Loucy (cell line): ENCODE results near the gene BCL2L1.

Source experiments
- H2AFZ ChIP-seq: fragments of 200-600 bp; sonication (generic); 2 replicates; pipeline ENCODE4 v1.6.0; 2016; ENCODE audit warnings: antibody characterized with exemption, mild to moderate bottlenecking, low read length, moderate library complexity
- H3F3A ChIP-seq: fragments of 200-600 bp; 2 replicates; pipeline ENCODE4 v1.6.0; 2016; ENCODE audit warnings: antibody characterized with exemption, low read depth, mild to moderate bottlenecking
- H3K27me3 ChIP-seq: fragments of 200-600 bp; sonication (generic); 2 replicates; pipeline ENCODE4 v1.6.1; 2014; ENCODE audit warnings: low read length, mild to moderate bottlenecking; ENCODE audit not compliant: insufficient read depth, poor library complexity, severe bottlenecking
- H3K36me3 ChIP-seq: fragments of 200-600 bp; sonication (generic); 2 replicates; pipeline ENCODE4 v1.6.1; 2016; ENCODE audit warnings: low read length; ENCODE audit not compliant: insufficient read depth
- H3K4me1 ChIP-seq: fragments of 200-600 bp; sonication (generic); 2 replicates; pipeline ENCODE4 v1.5.1; 2014; ENCODE audit warnings: low read length, mild to moderate bottlenecking; ENCODE audit not compliant: insufficient read depth, poor library complexity, severe bottlenecking
- H3K4me2 ChIP-seq: fragments of 200-600 bp; sonication (generic); 2 replicates; pipeline ENCODE4 v1.6.0; 2014; ENCODE audit warnings: antibody characterized with exemption, low read length, low read depth, mild to moderate bottlenecking; ENCODE audit not compliant: poor library complexity, severe bottlenecking
- H3K4me3 ChIP-seq: fragments of 200-600 bp; sonication (generic); 2 replicates; pipeline ENCODE4 v1.5.1; 2014; ENCODE audit warnings: low read length, mild to moderate bottlenecking, mixed read lengths; ENCODE audit not compliant: poor library complexity, severe bottlenecking
- H3K79me2 ChIP-seq: fragments of 200-600 bp; sonication (generic); 2 replicates; pipeline ENCODE4 v1.6.1; 2014; ENCODE audit warnings: low read length; ENCODE audit not compliant: insufficient read depth
- H3K9ac ChIP-seq: fragments of 200-600 bp; sonication (generic); 2 replicates; pipeline ENCODE4 v1.6.0; 2014; ENCODE audit warnings: mild to moderate bottlenecking, low read depth, low read length, moderate library complexity; ENCODE audit not compliant: poor library complexity, severe bottlenecking
- H3K9me2 ChIP-seq: fragments of 200-600 bp; sonication (generic); replicated peaks from 2 replicates; pipeline ENCODE4 v1.6.1; 2016; ENCODE audit warnings: low read depth, low read length, mixed read lengths
- H3K9me3 ChIP-seq: fragments of 200-600 bp; sonication (generic); 2 replicates; pipeline ENCODE4 v1.6.1; 2014; ENCODE audit warnings: mild to moderate bottlenecking, antibody characterized with exemption, low read length, low read depth; ENCODE audit not compliant: insufficient read depth
- H4K20me1 ChIP-seq: fragments of 200-600 bp; sonication (generic); 2 replicates; pipeline ENCODE4 v1.6.0; 2014; ENCODE audit warnings: antibody characterized with exemption, low read length, mild to moderate bottlenecking; ENCODE audit not compliant: insufficient read depth, poor library complexity, severe bottlenecking
- EZH2phosphoT487 ChIP-seq: fragments of 200-600 bp; IDR thresholded peaks from 2 replicates; pipeline ENCODE4 v1.6.1; 2018; ENCODE audit warnings: antibody characterized with exemption, mild to moderate bottlenecking, moderate library complexity, borderline replicate concordance
- TF ChIP-seq, protein P1 (sequence below): fragments of 200-600 bp; sonication (generic); conservative IDR thresholded peaks from 2 replicates; pipeline ENCODE4 v1.5.1; 2014; ENCODE audit warnings: mild to moderate bottlenecking, antibody characterized with exemption, low read length

BCL2L1 gene

DNA sequence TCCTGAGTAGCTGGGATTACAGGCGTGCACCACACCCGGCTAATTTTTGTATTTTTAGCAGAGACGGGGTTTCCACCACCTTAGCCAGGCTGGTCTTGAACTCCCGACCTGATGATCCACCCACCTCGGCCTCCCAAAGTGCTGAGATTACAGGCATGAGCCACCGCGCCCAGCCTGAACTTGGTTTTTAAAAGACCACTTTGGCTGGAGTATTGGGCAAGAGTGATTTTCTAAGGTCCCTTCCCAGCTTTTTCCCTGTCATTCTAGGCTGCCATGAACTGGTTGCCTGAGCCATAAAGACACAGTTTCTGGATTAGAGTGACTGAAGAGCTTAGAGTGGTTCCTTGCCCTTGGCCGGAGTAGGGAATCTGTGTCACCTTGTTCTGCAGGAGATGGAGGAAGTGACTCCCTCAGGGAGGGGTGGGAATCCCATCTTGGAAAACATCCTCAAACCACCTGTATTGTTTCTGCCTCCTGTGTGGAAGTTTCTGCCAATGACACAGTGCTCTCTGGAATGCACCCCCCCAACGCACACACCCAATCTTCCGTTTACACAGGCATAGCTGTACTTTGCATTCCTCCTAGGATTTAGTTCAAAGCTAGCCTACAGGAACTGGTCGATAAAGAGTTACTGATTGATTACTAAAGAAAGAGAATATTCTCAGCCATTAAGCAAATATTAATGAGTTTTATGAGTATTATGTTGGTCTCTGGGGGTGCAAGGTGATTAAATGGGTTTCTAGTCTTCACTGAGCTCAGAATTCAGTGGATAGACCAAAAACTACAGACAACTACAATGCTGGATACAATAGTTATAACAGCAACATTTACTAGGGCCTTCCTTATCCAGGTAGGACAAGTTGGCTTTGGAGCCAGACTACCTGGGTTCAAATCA lies 18.2 kb downstream of the BCL2L1 start:
- no peaks in the 10 kb centered on the region for H3K9me2 ChIP-seq
- H2AFZ ChIP-seq = no peak overlapping the region
- H3F3A ChIP-seq = no peaks in the 10 kb centered on the region
- no peaks in the 10 kb centered on the region for H3K27me3 ChIP-seq
- H3K4me2 ChIP-seq = no peak overlapping the region
- TF ChIP-seq, protein P1, sequence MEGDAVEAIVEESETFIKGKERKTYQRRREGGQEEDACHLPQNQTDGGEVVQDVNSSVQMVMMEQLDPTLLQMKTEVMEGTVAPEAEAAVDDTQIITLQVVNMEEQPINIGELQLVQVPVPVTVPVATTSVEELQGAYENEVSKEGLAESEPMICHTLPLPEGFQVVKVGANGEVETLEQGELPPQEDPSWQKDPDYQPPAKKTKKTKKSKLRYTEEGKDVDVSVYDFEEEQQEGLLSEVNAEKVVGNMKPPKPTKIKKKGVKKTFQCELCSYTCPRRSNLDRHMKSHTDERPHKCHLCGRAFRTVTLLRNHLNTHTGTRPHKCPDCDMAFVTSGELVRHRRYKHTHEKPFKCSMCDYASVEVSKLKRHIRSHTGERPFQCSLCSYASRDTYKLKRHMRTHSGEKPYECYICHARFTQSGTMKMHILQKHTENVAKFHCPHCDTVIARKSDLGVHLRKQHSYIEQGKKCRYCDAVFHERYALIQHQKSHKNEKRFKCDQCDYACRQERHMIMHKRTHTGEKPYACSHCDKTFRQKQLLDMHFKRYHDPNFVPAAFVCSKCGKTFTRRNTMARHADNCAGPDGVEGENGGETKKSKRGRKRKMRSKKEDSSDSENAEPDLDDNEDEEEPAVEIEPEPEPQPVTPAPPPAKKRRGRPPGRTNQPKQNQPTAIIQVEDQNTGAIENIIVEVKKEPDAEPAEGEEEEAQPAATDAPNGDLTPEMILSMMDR = no peak
- TF ChIP-seq EZH2phosphoT487 = no peak
- peaks cover 82% of the 10 kb centered on the region for H3K79me2 ChIP-seq
- H3K9me3 ChIP-seq = no peaks in the 10 kb centered on the region
- H3K36me3 ChIP-seq = peaks cover 43% of the 10 kb centered on the region
- H3K9ac ChIP-seq = no peak overlapping the region
- H4K20me1 ChIP-seq = peaks cover 36% of the 10 kb centered on the region
- H3K4me3 ChIP-seq = no peak overlapping the region
- H3K4me1 ChIP-seq = peaks cover 18% of the 10 kb centered on the region

DNA sequence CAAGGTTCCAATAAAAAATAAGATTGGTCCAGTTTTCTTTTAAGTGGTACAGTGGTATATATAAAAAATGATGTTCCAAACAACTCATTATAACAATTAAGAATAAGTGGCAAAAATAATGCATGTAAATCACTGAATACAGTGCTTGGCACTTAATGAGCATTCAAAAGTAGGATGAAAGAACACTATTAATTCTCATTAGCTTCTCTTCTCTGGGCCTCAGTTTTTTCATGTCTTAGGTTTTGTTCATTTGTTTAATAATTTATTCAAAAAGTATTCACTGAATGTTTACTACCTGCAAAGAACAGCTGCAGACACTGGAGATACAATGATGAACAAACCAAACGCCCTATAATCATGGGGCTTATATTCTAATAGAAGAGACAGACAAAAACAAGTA lies 21.1 kb downstream of the BCL2L1 start:
- Histone ChIP-seq H3K4me3 (no peak overlapping the region), H3K4me1 (peaks cover 13% of the 10 kb centered on the region), H3K36me3 (peaks cover 32% of the 10 kb centered on the region; the same call in 1 of the 2 replicates), H4K20me1 (peaks cover 19% of the 10 kb centered on the region), H3K27me3 (no peaks in the 10 kb centered on the region), H2AFZ (no peak overlapping the region), H3F3A (no peaks in the 10 kb centered on the region), H3K9me3 (no peaks in the 10 kb centered on the region), H3K4me2 (no peak overlapping the region), H3K79me2 (peaks cover 79% of the 10 kb centered on the region), H3K9me2 (no peaks in the 10 kb centered on the region), H3K9ac (no peak overlapping the region)
- no peak for TF ChIP-seq EZH2phosphoT487
- TF ChIP-seq, protein P1 = no peak

DNA sequence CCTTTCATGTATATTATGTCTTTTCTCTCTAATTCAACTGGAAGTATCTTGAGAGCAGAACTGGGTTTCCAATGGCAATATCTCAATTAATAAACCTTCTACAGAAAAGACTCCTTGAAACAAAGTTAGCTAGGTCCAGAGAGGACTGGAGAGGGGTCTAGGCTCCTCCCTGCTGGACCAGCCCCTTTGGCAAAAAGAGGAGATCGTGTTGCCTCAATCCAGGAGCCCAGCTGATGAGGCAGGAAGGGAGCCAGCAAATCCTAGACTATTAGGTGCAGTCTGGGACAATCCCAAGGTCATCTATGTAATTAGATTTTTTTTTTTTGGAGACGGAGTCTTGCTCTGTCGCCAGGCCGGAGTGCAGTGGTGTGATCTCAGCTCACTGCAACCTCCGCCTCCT lies 21.9 kb downstream of the BCL2L1 start:
- no peak overlapping the region for H3K9ac ChIP-seq
- peaks cover 13% of the 10 kb centered on the region for H3K4me1 ChIP-seq
- no peaks in the 10 kb centered on the region for H3F3A ChIP-seq
- no peak overlapping the region for H3K4me2 ChIP-seq
- H3K9me2 ChIP-seq = no peaks in the 10 kb centered on the region
- peaks cover 18% of the 10 kb centered on the region for H4K20me1 ChIP-seq
- no peak overlapping the region for H3K4me3 ChIP-seq
- TF ChIP-seq EZH2phosphoT487 = no peak
- TF ChIP-seq, protein P1 = no peak
- peaks cover 78% of the 10 kb centered on the region for H3K79me2 ChIP-seq
- H2AFZ ChIP-seq = no peak overlapping the region
- H3K9me3 ChIP-seq = no peaks in the 10 kb centered on the region
- H3K36me3 ChIP-seq = peaks cover 31% of the 10 kb centered on the region
- no peaks in the 10 kb centered on the region for H3K27me3 ChIP-seq
